Karpas-422 (cell line): ENCODE results near the gene HNF4A. TPM values are rescaled to one million over a fixed set of nuclear protein-coding genes. Genes with fewer than 3 reads are reported as not detected.

Experiments
- DNase-seq: peaks from one replicate; pipeline ENCODE4 v3.0.0-alpha.2; 2015
- H2AFZ ChIP-seq: fragments of 200-600 bp; sonication (generic); 2 replicates; pipeline ENCODE4 v1.6.1; 2014; ENCODE audit warnings: antibody characterized with exemption, low read length, mixed read lengths
- H3K27ac ChIP-seq: fragments of 200-600 bp; sonication (generic); 2 replicates; pipeline ENCODE4 v1.5.1; 2014; ENCODE audit warnings: mild to moderate bottlenecking, low read length, moderate library complexity
- H3K27me3 ChIP-seq: fragments of 200-600 bp; sonication (generic); 2 replicates; pipeline ENCODE4 v1.6.1; 2014; ENCODE audit warnings: low read length, mixed read lengths
- H3K36me3 ChIP-seq: fragments of 200-600 bp; sonication (generic); 2 replicates; pipeline ENCODE4 v1.6.1; 2014; ENCODE audit warnings: low read length, mixed read lengths; ENCODE audit not compliant: insufficient read depth
- H3K4me1 ChIP-seq: fragments of 200-600 bp; sonication (generic); 2 replicates; pipeline ENCODE4 v1.6.1; 2014; ENCODE audit warnings: mild to moderate bottlenecking, low read length, mixed read lengths
- H3K4me2 ChIP-seq: fragments of 200-600 bp; sonication (generic); 2 replicates; pipeline ENCODE4 v1.6.1; 2014; ENCODE audit warnings: low read length, low read depth, mild to moderate bottlenecking; ENCODE audit not compliant: poor library complexity, severe bottlenecking
- H3K4me3 ChIP-seq: fragments of 200-600 bp; sonication (generic); 2 replicates; pipeline ENCODE4 v1.5.1; 2014; ENCODE audit warnings: mild to moderate bottlenecking, antibody characterized with exemption, low read length, mixed read lengths
- H3K79me2 ChIP-seq: fragments of 200-600 bp; sonication (generic); 2 replicates; pipeline ENCODE4 v1.6.1; 2014; ENCODE audit warnings: mild to moderate bottlenecking, low read length, mixed read lengths
- H3K9ac ChIP-seq: fragments of 200-600 bp; sonication (generic); 2 replicates; pipeline ENCODE4 v1.6.0; 2014; ENCODE audit warnings: low read length
- H3K9me2 ChIP-seq: fragments of 200-600 bp; sonication (generic), shearing (Covaris generic); replicated peaks from 2 replicates; pipeline ENCODE4 v1.6.0; 2014; ENCODE audit warnings: mild to moderate bottlenecking, low read length, moderate library complexity; ENCODE audit not compliant: insufficient read depth
- H3K9me3 ChIP-seq: fragments of 300-700, 200-600 bp; sonication (generic); 2 replicates; pipeline ENCODE4 v1.6.1; 2014; ENCODE audit warnings: low read length, mixed read lengths
- H4K20me1 ChIP-seq: fragments of 200-600 bp; sonication (generic); 2 replicates; pipeline ENCODE4 v1.6.1; 2014; ENCODE audit warnings: mild to moderate bottlenecking, antibody characterized with exemption, low read length, low read depth; ENCODE audit not compliant: insufficient read depth
- total RNA-seq: library from RNA; depleted of rRNA; stranded (reverse); fragments of >200 nt; shearing (Covaris generic); gene quantifications from 2 replicates; pipeline ENCODE4 v1.2.3, GENCODE V29; 2014; ENCODE audit warnings: low replicate concordance

HNF4A gene
- total RNA-seq, 1 experiment from 2014 or later = not detected

GRCh38 chr20:44415833-44416715 is 60.6 kb downstream of the HNF4A start:
- Histone ChIP-seq H2AFZ (no peak overlapping the region), H3K9me2 (no peaks in the 10 kb centered on the region), H3K27me3 (no peaks in the 10 kb centered on the region), H3K27ac (no peak overlapping the region), H3K9ac (no peak overlapping the region), H3K4me1 (no peaks in the 10 kb centered on the region), H3K79me2 (no peaks in the 10 kb centered on the region), H4K20me1 (no peaks in the 10 kb centered on the region), H3K36me3 (no peaks in the 10 kb centered on the region), H3K4me2 (no peak overlapping the region), H3K9me3 (no peaks in the 10 kb centered on the region), H3K4me3 (no peak overlapping the region)
- DNase-seq = no peak

GRCh38 chr20:44418069-44418905 is 62.8 kb downstream of the HNF4A start:
- Histone ChIP-seq H3K9ac (no peak overlapping the region), H2AFZ (no peak overlapping the region), H3K4me3 (no peak overlapping the region), H3K9me3 (no peaks in the 10 kb centered on the region), H3K27me3 (no peaks in the 10 kb centered on the region), H3K9me2 (no peaks in the 10 kb centered on the region), H3K27ac (no peak overlapping the region), H4K20me1 (no peaks in the 10 kb centered on the region), H3K79me2 (no peaks in the 10 kb centered on the region), H3K36me3 (no peaks in the 10 kb centered on the region), H3K4me2 (no peak overlapping the region), H3K4me1 (no peaks in the 10 kb centered on the region)
- no peak for DNase-seq

- DNase-seq = no peak
These were observed 63.8 kb downstream of the HNF4A start for GRCh38 chr20:44419131-44419844.

GRCh38 chr20:44420497-44420896 is 65.0 kb downstream of the HNF4A start:
- H3K79me2 ChIP-seq = no peaks in the 10 kb centered on the region
- H3K9me3 ChIP-seq = no peaks in the 10 kb centered on the region
- H4K20me1 ChIP-seq = no peaks in the 10 kb centered on the region
- H2AFZ ChIP-seq = no peak overlapping the region
- no peak overlapping the region for H3K27ac ChIP-seq
- no peaks in the 10 kb centered on the region for H3K27me3 ChIP-seq
- no peak for DNase-seq
- no peak overlapping the region for H3K9ac ChIP-seq
- H3K4me2 ChIP-seq = no peak overlapping the region
- H3K4me1 ChIP-seq = no peaks in the 10 kb centered on the region
- no peaks in the 10 kb centered on the region for H3K36me3 ChIP-seq
- no peak overlapping the region for H3K4me3 ChIP-seq
- H3K9me2 ChIP-seq = no peaks in the 10 kb centered on the region

More at GRCh38 chr20:44419131-44419844, 63.8 kb downstream of the HNF4A start:
- Histone ChIP-seq H3K27ac (no peak overlapping the region), H3K4me1 (no peaks in the 10 kb centered on the region), H3K79me2 (no peaks in the 10 kb centered on the region), H4K20me1 (no peaks in the 10 kb centered on the region), H3K27me3 (no peaks in the 10 kb centered on the region), H3K9me3 (no peaks in the 10 kb centered on the region), H3K4me3 (no peak overlapping the region), H3K36me3 (no peaks in the 10 kb centered on the region), H3K4me2 (no peak overlapping the region), H2AFZ (no peak overlapping the region), H3K9ac (no peak overlapping the region), H3K9me2 (no peaks in the 10 kb centered on the region)

- H3K27me3 ChIP-seq = no peaks in the 10 kb centered on the region
- H3K36me3 ChIP-seq = no peaks in the 10 kb centered on the region
- H3K4me3 ChIP-seq = no peak overlapping the region
- no peaks in the 10 kb centered on the region for H3K9me2 ChIP-seq
- DNase-seq = no peak
- H3K4me1 ChIP-seq = no peaks in the 10 kb centered on the region
- H2AFZ ChIP-seq = no peak overlapping the region
- H3K4me2 ChIP-seq = no peak overlapping the region
- H4K20me1 ChIP-seq = no peaks in the 10 kb centered on the region
- no peak overlapping the region for H3K9ac ChIP-seq
- no peak overlapping the region for H3K27ac ChIP-seq
- no peaks in the 10 kb centered on the region for H3K9me3 ChIP-seq
- no peaks in the 10 kb centered on the region for H3K79me2 ChIP-seq
These were observed 66.6 kb downstream of the HNF4A start for GRCh38 chr20:44422083-44422482.

GRCh38 chr20:44423480-44423879 is 68.0 kb downstream of the HNF4A start:
- Histone ChIP-seq H3K79me2 (no peaks in the 10 kb centered on the region), H3K9me3 (no peaks in the 10 kb centered on the region), H3K9me2 (no peaks in the 10 kb centered on the region), H3K27me3 (no peaks in the 10 kb centered on the region), H3K36me3 (no peaks in the 10 kb centered on the region), H3K27ac (no peak overlapping the region), H3K4me2 (no peak overlapping the region), H2AFZ (no peak overlapping the region), H3K9ac (no peak overlapping the region), H3K4me1 (no peaks in the 10 kb centered on the region), H4K20me1 (no peaks in the 10 kb centered on the region), H3K4me3 (no peak overlapping the region)
- no peak for DNase-seq

GRCh38 chr20:44424039-44424495 is 68.6 kb downstream of the HNF4A start:
- Histone ChIP-seq H3K79me2 (no peaks in the 10 kb centered on the region), H3K36me3 (no peaks in the 10 kb centered on the region), H3K9me3 (no peaks in the 10 kb centered on the region), H3K27ac (no peak overlapping the region), H3K9me2 (no peaks in the 10 kb centered on the region), H2AFZ (no peak overlapping the region), H3K4me3 (no peak overlapping the region), H3K4me1 (no peaks in the 10 kb centered on the region), H4K20me1 (no peaks in the 10 kb centered on the region), H3K9ac (no peak overlapping the region), H3K4me2 (no peak overlapping the region), H3K27me3 (no peaks in the 10 kb centered on the region)
- DNase-seq = no peak

- DNase-seq = no peak
- H3K4me3 ChIP-seq = no peak overlapping the region
- no peak overlapping the region for H3K9ac ChIP-seq
- no peaks in the 10 kb centered on the region for H3K9me3 ChIP-seq
- no peak overlapping the region for H3K27ac ChIP-seq
- H3K9me2 ChIP-seq = no peaks in the 10 kb centered on the region
- no peaks in the 10 kb centered on the region for H3K36me3 ChIP-seq
- no peaks in the 10 kb centered on the region for H3K4me1 ChIP-seq
- H2AFZ ChIP-seq = no peak overlapping the region
- no peaks in the 10 kb centered on the region for H4K20me1 ChIP-seq
- H3K27me3 ChIP-seq = no peaks in the 10 kb centered on the region
- no peak overlapping the region for H3K4me2 ChIP-seq
- no peaks in the 10 kb centered on the region for H3K79me2 ChIP-seq
These were observed 70.4 kb downstream of the HNF4A start for GRCh38 chr20:44425923-44426322.
